GM12875 (cell line): ENCODE data around the gene TNIK.

Experiments used
- H3K4me3 ChIP-seq: one replicate; pipeline ENCODE4 v1.5.1; 2011; ENCODE audit warnings: low read depth, low read length, control low read depth
- TF ChIP-seq, protein P1 (sequence below): IDR thresholded peaks from 2 replicates; pipeline ENCODE4 v1.5.1; 2011; ENCODE audit warnings: low read depth, mild to moderate bottlenecking, control low read depth, inconsistent platforms, low read length, moderate library complexity, borderline replicate concordance; ENCODE audit not compliant: insufficient read depth

The TNIK gene

DNA sequence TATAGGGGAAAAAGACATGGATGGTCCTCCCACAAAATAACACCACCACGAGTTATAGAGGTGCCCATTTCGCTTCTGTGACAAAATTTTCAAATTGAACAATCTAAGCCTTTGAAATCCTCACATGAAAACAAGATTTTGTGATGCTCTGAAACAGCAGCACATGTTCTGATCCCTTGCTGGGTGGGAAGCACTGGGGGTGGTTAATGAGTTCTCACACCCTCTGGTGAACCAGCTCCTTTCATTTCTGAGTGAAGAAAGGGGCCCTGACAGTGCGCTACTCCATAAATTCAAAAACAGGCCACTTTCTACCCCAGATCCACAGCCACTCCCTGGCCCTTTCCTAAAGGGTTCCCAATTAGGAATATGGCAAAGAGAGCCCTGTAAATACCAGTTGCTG is 129.3 kb downstream of the TNIK start:
- H3K4me3 ChIP-seq = no peak overlapping the region
- TF ChIP-seq, protein P1, sequence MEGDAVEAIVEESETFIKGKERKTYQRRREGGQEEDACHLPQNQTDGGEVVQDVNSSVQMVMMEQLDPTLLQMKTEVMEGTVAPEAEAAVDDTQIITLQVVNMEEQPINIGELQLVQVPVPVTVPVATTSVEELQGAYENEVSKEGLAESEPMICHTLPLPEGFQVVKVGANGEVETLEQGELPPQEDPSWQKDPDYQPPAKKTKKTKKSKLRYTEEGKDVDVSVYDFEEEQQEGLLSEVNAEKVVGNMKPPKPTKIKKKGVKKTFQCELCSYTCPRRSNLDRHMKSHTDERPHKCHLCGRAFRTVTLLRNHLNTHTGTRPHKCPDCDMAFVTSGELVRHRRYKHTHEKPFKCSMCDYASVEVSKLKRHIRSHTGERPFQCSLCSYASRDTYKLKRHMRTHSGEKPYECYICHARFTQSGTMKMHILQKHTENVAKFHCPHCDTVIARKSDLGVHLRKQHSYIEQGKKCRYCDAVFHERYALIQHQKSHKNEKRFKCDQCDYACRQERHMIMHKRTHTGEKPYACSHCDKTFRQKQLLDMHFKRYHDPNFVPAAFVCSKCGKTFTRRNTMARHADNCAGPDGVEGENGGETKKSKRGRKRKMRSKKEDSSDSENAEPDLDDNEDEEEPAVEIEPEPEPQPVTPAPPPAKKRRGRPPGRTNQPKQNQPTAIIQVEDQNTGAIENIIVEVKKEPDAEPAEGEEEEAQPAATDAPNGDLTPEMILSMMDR = no peak

DNA sequence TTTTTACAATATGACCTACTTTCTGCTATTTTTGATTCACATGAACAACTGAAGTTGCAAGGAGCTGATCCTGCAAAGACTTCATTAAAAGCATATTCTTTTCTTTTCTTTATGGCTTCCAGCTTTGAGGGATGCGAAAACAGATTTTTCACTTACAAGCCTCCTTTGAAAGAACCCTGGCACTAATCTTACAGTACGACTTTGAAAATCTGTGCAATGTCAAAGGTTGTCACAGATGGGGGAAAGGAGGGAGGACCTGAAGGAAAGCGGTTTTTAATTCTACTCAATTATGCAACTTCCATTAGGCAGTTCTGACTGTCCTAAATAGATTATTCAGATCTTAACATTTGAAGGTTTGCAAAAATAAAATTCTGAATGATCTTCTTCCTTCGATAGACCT is 130.5 kb downstream of the TNIK start:
- no peak overlapping the region for H3K4me3 ChIP-seq
- TF ChIP-seq, protein P1 = no peak

DNA sequence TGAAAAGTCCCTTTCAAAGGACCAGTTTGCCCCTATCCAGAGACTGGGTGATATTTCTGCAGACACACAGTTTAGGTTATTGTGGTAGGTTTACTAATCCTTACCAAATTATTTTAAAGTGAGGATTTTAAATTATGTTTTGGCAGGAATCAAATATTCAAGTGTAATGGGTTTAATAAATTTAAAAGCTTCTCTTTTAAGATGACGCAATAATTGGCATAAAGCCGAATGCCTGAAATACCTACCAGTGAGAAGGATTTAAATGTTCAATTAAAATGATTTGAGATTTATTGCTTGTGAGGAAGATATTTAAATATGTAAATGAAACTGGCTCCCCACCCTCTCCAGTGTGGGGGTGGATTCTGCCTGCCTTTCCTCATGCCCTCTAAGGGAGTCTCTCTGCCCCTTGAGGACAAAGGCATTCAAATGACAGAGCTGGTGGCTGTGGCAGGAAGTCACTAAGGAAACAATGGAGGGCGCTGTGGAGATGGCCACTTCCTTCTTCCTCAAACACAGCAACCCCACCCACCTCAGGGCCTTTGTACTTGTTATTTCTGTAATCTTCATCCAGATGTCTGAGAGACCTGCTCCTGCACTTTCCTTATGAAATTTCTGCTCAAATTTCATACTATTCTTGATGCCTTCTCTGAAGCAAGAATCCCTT is 131.7 kb downstream of the TNIK start:
- TF ChIP-seq, protein P1 = peak; percentile 38; the same call in 1 of the 2 replicates
- H3K4me3 ChIP-seq = no peak overlapping the region

DNA sequence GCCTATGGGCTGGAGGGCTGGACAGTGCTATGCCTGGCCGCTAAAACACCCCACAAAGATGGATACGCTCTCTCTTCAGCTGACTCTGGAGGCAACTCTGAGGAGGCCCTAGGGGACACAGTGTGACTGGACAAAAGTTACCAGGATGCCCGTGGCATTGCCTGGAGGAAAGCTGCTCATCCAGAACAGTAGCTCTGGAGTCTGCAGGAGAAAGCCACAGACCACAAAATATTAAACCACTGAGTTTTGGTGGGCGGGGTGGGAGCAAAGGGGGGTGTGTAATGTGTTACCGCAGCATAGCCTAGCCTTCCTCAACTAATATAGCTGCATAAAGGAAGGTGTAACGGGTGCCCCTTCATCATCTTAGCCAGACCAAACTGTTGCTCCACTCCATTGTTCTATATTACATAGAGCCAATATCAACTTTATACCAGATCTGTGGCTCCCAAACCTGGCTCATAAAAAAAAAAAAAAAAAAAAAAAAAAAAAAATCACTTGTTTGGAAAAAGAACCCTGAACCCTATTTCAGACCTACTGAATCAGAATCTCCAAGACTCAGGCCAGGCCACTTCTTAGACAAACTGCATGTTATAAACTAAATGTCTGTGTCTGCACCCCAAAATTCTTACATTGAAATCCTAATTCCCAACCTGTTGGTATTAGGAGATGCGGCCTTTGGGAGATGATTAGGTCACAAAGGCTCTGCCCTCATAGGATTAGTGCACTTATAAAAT is 132.6 kb downstream of the TNIK start:
- no peak overlapping the region for H3K4me3 ChIP-seq
- TF ChIP-seq, protein P1 = no peak

DNA sequence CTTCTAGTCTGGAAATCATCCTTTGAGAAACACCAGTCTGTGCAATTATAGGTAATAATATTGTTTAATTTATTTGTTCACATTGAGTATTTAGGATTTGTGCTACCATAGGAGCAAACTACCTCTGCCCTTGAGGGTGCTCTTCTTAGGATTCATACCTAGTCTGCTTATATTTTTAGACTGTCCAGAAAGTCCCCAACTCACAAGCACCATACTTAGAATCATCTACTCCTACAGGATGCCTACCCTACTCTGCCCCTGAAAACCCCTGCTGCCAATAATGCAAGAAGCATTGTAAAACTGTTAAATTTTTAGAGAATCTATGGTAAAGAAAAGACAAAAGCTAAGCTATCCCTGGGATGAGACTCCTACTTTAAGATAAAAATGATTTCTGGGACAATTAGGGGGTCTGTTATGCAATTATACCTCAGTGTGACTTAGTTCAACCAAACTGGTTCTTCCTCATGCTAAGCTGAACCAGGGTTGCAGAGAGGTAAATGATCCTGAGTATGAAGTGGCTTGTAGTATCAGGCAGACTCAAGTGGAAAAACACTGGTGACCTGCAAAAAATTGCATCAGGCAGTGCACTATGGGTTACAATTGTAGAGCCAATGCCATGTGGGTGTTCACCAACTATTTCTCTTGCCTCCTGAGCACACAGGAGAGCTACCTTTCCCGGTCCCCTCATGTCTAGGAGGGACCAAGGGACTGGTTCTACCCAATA is 133.3 kb downstream of the TNIK start:
- TF ChIP-seq, protein P1 = no peak
- no peak overlapping the region for H3K4me3 ChIP-seq

DNA sequence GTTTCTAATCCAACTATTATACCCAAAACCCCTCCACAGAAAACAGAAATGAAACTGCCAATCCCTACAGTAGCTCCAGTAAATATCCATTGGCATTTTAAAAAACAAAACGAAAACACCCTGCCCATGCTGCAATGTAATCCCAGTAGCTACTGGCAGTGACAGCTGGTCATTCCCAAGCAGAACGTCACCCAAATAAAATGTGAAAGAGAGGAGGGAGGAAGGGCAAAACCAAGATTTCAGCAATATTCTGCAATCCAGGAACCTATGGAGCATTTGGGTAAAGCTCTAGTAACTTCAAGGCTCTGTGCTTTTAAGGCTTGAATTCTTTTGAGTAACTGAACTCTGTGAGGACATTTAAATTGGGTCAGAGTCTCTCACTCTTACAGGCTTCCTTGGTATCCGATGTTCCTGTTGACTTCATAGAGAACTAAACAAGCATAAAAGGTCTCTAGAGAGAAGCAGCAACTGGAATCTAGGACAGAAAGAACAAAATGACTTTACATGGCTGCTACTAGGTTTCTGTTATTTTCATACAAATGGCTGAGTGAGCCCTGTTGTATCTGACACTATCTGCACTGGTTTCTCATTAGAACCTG is 136.2 kb downstream of the TNIK start:
- no peak overlapping the region for H3K4me3 ChIP-seq
- TF ChIP-seq, protein P1 = no peak
